Nephron (organoid): ENCODE results near the gene DPPA5.
"Not testable (repeated sequence)": the region's sequence is repeated elsewhere in the genome, so short reads cannot be mapped to it uniquely, and the experiment has no call there.

ENCODE experiments used
- H3K27ac Mint-ChIP-seq, 3 experiments: 2 replicates each; pipeline ENCODE4 v1.8.0; 2020; ENCODE audit warnings: mixed read lengths in 3 of 3, mild to moderate bottlenecking in 2 of 3, moderate library complexity in 1 of 3
- H3K27me3 Mint-ChIP-seq: 2 replicates; pipeline ENCODE4 v1.8.0; 2021; ENCODE audit warnings: low read depth, mild to moderate bottlenecking, moderate library complexity, mixed read lengths
- H3K36me3 Mint-ChIP-seq: 2 replicates; pipeline ENCODE4 v1.8.0; 2020; ENCODE audit warnings: low read depth, mixed read lengths
- H3K4me1 Mint-ChIP-seq: 2 replicates; pipeline ENCODE4 v1.8.0; 2020; ENCODE audit warnings: mixed read lengths
- H3K4me3 Mint-ChIP-seq, 3 experiments: 2 replicates each; pipeline ENCODE4 v1.8.0; 2020; ENCODE audit warnings: mild to moderate bottlenecking in 3 of 3, mixed read lengths in 3 of 3, moderate library complexity in 2 of 3
- H3K9me3 Mint-ChIP-seq: 2 replicates; pipeline ENCODE4 v1.8.0; 2020; ENCODE audit warnings: mixed read lengths
- CTCF ChIP-seq, 3 experiments: fragments of 200-600 bp; sonication (generic); IDR thresholded peaks; one replicate each; pipeline ENCODE4 v1.5.0; 2021; ENCODE audit warnings: antibody characterized with exemption in 3 of 3; ENCODE audit not compliant: unreplicated experiment in 3 of 3

DPPA5 gene

GRCh38 chr6:73391675-73392074 lies 37.6 kb upstream of the DPPA5 start:
- Mint-ChIP-seq H3K27me3 (peaks cover 20% of the 10 kb centered on the region), H3K9me3 (no peaks in the 10 kb centered on the region), H3K4me1 (no peaks in the 10 kb centered on the region), H3K27ac (no peak overlapping the region), H3K36me3 (no peaks in the 10 kb centered on the region), H3K4me3 (no peak overlapping the region)
- TF ChIP-seq CTCF (IDR thresholded peaks at IDR 0.05; ENCODE audit: unreplicated experiment in 3 of 3) = no peak

- no peak overlapping the region for H3K4me3 Mint-ChIP-seq
- no peak overlapping the region for H3K27ac Mint-ChIP-seq
- no peak for TF ChIP-seq CTCF (IDR thresholded peaks at IDR 0.05; ENCODE audit: unreplicated experiment in 3 of 3)
- H3K27me3 Mint-ChIP-seq = peaks cover 20% of the 10 kb centered on the region
- H3K9me3 Mint-ChIP-seq = no peaks in the 10 kb centered on the region
- H3K36me3 Mint-ChIP-seq = no peaks in the 10 kb centered on the region
- H3K4me1 Mint-ChIP-seq = no peaks in the 10 kb centered on the region
Observed at GRCh38 chr6:73389854-73390253, 35.8 kb upstream of the DPPA5 start.

- Mint-ChIP-seq H3K27me3 (peaks cover 25% of the 10 kb centered on the region), H3K4me1 (no peaks in the 10 kb centered on the region), H3K9me3 (no peaks in the 10 kb centered on the region), H3K36me3 (no peaks in the 10 kb centered on the region), H3K4me3 (peak overlapping the region; percentile 83 to 86 (median 84)), H3K27ac (no peak overlapping the region)
- peak; percentile 57 to 63 (median 62) for TF ChIP-seq CTCF (IDR thresholded peaks at IDR 0.05; ENCODE audit: unreplicated experiment in 3 of 3)
Observed at GRCh38 chr6:73388800-73389512, 34.9 kb upstream of the DPPA5 start.

- H3K9me3 Mint-ChIP-seq = no peaks in the 10 kb centered on the region
- peaks cover 26% of the 10 kb centered on the region for H3K27me3 Mint-ChIP-seq
Observed at GRCh38 chr6:73388433-73388799, 34.3 kb upstream of the DPPA5 start.

GRCh38 chr6:73382462-73383113 lies 28.5 kb upstream of the DPPA5 start:
- Mint-ChIP-seq H3K9me3 (no peaks in the 10 kb centered on the region), H3K36me3 (no peaks in the 10 kb centered on the region), H3K27ac (no peak overlapping the region), H3K27me3 (peaks cover 11% of the 10 kb centered on the region), H3K4me3 (no peak overlapping the region), H3K4me1 (no peaks in the 10 kb centered on the region)
- no peak for TF ChIP-seq CTCF (IDR thresholded peaks at IDR 0.05; ENCODE audit: unreplicated experiment in 3 of 3)

More at GRCh38 chr6:73388433-73388799, 34.3 kb upstream of the DPPA5 start:
- Mint-ChIP-seq H3K4me1 (no peaks in the 10 kb centered on the region), H3K27ac (no peak overlapping the region), H3K36me3 (no peaks in the 10 kb centered on the region), H3K4me3 (peak overlapping the region; percentile 83 to 86 (median 84))
- no peak for TF ChIP-seq CTCF (IDR thresholded peaks at IDR 0.05; ENCODE audit: unreplicated experiment in 3 of 3)

- H3K36me3 Mint-ChIP-seq, H3K9me3 Mint-ChIP-seq, H3K4me1 Mint-ChIP-seq, H3K27ac Mint-ChIP-seq, H3K4me3 Mint-ChIP-seq: not testable (repeated sequence)
- H3K27me3 Mint-ChIP-seq = peaks cover 11% of the 10 kb centered on the region
Observed at GRCh38 chr6:73381531-73381930, 27.5 kb upstream of the DPPA5 start.
